Occipital lobe (tissue), 1 donor: Measurements from ENCODE around the gene BDNF. TPM values are rescaled to one million over a fixed set of nuclear protein-coding genes. Genes with fewer than 3 reads are reported as not detected.

Experiments used
- total RNA-seq: library from RNA; depleted of rRNA; stranded (reverse); fragments of >200 nt; gene quantifications from one replicate; pipeline ENCODE4 v1.2.3, GENCODE V29; 2014

BDNF gene
- total RNA-seq, 1 donor from 2014 or later, result 0.78 TPM

Other genes with a start within 250 kb of the BDNF start
- gene LGR4, start 227.7 kb downstream of the BDNF start, total RNA-seq, result 19.0 TPM
- 283 TPM for gene LIN7C, start 193.7 kb downstream of the BDNF start, total RNA-seq